Measurements from ENCODE around the gene MOB2. TPM values are rescaled to one million over a fixed set of nuclear protein-coding genes. Genes with fewer than 3 reads are reported as not detected.
A peak's percentile ranks its signal among the peaks of the same experiment; 100 is the strongest.

MOB2 gene
- total RNA-seq, 2 experiments from 2014 or later: 37.0 to 38.3 TPM

DNA sequence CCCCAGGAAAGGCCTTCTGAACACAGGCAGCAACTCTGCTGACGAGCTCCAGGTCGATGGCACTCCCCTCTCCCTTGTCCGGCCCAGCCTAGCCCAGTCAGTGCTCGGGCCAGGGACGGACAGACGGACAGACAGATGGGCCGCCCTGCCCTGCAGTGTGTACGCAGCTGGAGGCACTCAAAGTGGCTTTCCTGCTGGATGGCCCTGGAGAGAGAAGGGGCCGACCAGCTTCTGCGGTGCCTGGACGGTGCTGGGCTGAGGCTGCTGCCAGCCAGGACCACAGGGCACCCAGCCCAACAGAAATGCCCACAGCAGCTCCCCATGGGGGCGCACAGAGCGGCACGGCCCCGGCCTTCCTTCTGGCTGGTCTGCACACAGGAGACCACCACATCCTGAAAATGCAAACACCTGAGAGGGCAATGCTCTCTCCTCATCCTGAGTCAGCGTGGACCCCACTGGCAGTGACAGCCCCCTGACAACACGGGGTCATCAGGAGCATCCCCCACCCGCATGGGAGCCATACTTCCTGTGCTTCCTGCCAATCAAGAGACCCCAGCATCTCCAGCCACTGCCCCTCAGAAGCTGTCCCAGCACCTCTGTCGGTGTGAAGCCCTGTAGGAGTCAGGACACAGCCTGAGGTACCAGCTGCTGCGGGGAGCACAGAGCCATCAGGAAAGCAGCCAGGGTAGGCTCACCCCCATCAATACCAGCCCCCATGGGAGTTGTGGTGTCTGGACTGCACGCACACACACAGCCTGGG lies 692 bp upstream of the MOB2 start:
- CTCF ChIA-PET: no interaction called here
- H3K4me3 Mint-ChIP-seq: no peak overlapping the region

DNA sequence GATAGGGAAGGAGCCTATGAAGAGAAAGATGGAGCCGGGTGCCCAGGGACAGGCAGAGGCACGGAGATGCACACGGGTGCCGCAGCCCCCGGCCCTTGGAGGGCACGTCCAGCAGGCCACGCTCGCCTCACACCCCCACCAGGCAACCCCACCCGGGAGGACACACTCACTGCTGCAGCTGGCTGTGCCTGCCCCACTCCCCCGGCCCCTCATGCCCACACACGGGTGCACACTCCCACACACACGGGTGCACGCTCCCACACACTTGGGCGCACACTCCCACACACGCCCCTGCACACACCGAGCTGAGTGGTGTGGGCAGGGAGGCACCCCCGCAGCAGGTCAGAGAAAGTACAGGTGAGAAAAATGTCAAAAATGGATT lies 1.1 kb downstream of the MOB2 start:
- Mint-ChIP-seq H3K4me1 (ENCODE audit: low read depth) (peaks cover 16% of the 10 kb centered on the region), H3K4me3 (no peak overlapping the region), H3K27me3 (no peaks in the 10 kb centered on the region), H3K36me3 (ENCODE audit: low read depth) (peaks cover 10% of the 10 kb centered on the region), H3K9me3 (no peaks in the 10 kb centered on the region), H3K27ac (peak overlapping the region; percentile 9)
- no peak for ATAC-seq (ENCODE audit: poor library complexity)
- Histone ChIP-seq H3K4me3 (ENCODE audit: low read length) (no peak overlapping the region), H3K27ac (ENCODE audit: low read depth in 1 of 2, low read length in 2 of 2) (no peak overlapping the region), H3K9me3 (ENCODE audit: control insufficient read depth in 1 of 2, insufficient read depth in 1 of 2, low read length in 2 of 2) (no peaks in the 10 kb centered on the region), H3K36me3 (ENCODE audit: insufficient read depth, low read length) (peaks cover 30% of the 10 kb centered on the region), H3K27me3 (ENCODE audit: control insufficient read depth in 1 of 2, insufficient read depth in 2 of 2, low read length in 2 of 2) (no peaks in the 10 kb centered on the region), H3K4me1 (ENCODE audit: insufficient read depth, low read length) (peaks cover 49% of the 10 kb centered on the region)
- POLR2A ChIA-PET: no interaction called here
- CTCF ChIA-PET: no interaction called here
- intact Hi-C loops (cut with DNase I, micrococcal nuclease): no loop called here
- TF ChIP-seq, protein P1, sequence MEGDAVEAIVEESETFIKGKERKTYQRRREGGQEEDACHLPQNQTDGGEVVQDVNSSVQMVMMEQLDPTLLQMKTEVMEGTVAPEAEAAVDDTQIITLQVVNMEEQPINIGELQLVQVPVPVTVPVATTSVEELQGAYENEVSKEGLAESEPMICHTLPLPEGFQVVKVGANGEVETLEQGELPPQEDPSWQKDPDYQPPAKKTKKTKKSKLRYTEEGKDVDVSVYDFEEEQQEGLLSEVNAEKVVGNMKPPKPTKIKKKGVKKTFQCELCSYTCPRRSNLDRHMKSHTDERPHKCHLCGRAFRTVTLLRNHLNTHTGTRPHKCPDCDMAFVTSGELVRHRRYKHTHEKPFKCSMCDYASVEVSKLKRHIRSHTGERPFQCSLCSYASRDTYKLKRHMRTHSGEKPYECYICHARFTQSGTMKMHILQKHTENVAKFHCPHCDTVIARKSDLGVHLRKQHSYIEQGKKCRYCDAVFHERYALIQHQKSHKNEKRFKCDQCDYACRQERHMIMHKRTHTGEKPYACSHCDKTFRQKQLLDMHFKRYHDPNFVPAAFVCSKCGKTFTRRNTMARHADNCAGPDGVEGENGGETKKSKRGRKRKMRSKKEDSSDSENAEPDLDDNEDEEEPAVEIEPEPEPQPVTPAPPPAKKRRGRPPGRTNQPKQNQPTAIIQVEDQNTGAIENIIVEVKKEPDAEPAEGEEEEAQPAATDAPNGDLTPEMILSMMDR (IDR thresholded peaks at IDR 0.05): no peak
- no peak for DNase-seq

More for the DNA sequence above, 692 bp upstream of the MOB2 start:
- Mint-ChIP-seq H3K9me3 (no peaks in the 10 kb centered on the region), H3K36me3 (ENCODE audit: low read depth) (peaks cover 10% of the 10 kb centered on the region), H3K4me1 (ENCODE audit: low read depth) (peaks cover 17% of the 10 kb centered on the region), H3K27me3 (no peaks in the 10 kb centered on the region), H3K27ac (peak overlapping the region; percentile 4)
- H3K27ac ChIP-seq (ENCODE audit: low read depth in 1 of 2, low read length in 2 of 2): no peak overlapping the region
- intact Hi-C loops (cut with DNase I, micrococcal nuclease): no loop called here
- ATAC-seq (ENCODE audit: poor library complexity) (no peak), DNase-seq (no peak)
- no peaks in the 10 kb centered on the region for H3K27me3 ChIP-seq (ENCODE audit: control insufficient read depth in 1 of 2, insufficient read depth in 2 of 2, low read length in 2 of 2)
- peaks cover 22% of the 10 kb centered on the region for H3K36me3 ChIP-seq (ENCODE audit: insufficient read depth, low read length)
- peaks cover 57% of the 10 kb centered on the region for H3K4me1 ChIP-seq (ENCODE audit: insufficient read depth, low read length)
- H3K4me3 ChIP-seq (ENCODE audit: low read length): no peak overlapping the region
- TF ChIP-seq, protein P1 (IDR thresholded peaks at IDR 0.05): no peak
- no peaks in the 10 kb centered on the region for H3K9me3 ChIP-seq (ENCODE audit: control insufficient read depth in 1 of 2, insufficient read depth in 1 of 2, low read length in 2 of 2)
- POLR2A ChIA-PET: no interaction called here

DNA sequence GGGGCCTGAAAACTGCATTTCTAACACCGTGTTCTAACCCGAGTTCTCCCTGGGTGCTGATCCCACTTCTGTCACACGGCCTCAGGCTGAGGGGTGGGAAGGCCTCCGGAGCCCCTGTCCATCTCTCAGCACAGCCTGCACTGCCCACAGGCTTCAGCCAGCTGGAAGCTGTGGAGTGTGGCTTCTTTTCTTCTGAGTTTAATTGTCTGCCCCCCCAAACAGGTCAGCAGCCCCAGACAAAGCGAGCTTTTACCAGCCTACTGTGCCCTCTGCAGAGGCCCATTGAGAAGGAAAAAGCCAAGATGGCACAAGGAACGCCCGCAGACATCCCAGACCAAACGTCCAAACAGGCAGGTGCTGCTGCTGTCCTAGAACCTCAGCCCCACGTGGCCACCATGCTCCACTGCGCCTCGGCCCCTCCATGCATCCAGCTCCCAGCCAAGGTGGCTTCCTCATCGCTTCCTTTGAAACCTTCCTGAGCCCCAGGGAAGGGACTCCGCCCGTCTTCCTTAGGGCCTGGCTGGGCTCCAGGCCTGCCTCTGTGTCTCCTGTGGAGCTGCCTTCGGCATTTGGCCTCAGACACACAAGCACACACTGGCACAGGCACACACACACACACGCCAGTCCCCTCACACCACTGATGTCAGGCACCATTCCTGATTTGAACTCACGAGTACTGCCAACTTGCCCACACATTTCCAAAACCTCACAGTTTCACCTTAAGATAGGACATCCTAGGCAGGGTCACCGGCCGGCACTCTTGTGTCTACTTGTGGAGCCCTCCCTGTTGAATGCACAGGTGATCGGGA lies 1.7 kb downstream of the MOB2 start:
- Mint-ChIP-seq H3K27me3 (no peaks in the 10 kb centered on the region), H3K36me3 (ENCODE audit: low read depth) (peaks cover 15% of the 10 kb centered on the region), H3K4me3 (no peak overlapping the region), H3K27ac (no peak overlapping the region), H3K4me1 (ENCODE audit: low read depth) (peaks cover 16% of the 10 kb centered on the region), H3K9me3 (no peaks in the 10 kb centered on the region)
- Histone ChIP-seq H3K27ac (ENCODE audit: low read depth in 1 of 2, low read length in 2 of 2) (no peak overlapping the region), H3K27me3 (ENCODE audit: control insufficient read depth in 1 of 2, insufficient read depth in 2 of 2, low read length in 2 of 2) (no peaks in the 10 kb centered on the region), H3K9me3 (ENCODE audit: control insufficient read depth in 1 of 2, insufficient read depth in 1 of 2, low read length in 2 of 2) (no peaks in the 10 kb centered on the region), H3K4me1 (ENCODE audit: insufficient read depth, low read length) (peaks cover 49% of the 10 kb centered on the region), H3K36me3 (ENCODE audit: insufficient read depth, low read length) (peaks cover 36% of the 10 kb centered on the region), H3K4me3 (ENCODE audit: low read length) (no peak overlapping the region)
- intact Hi-C loops (cut with DNase I, micrococcal nuclease): no loop called here
- ATAC-seq (ENCODE audit: poor library complexity): no peak
- ChIA-PET CTCF (no interaction called here), POLR2A (no interaction called here)
- DNase-seq: no peak
- TF ChIP-seq, protein P1 (IDR thresholded peaks at IDR 0.05): no peak
